Activated T-cell treated with anti-CD3 and anti-CD28 coated beads for 48 hours (primary cell): Measurements from ENCODE around the gene CD28.
"Not testable (repeated sequence)": the region's sequence is repeated elsewhere in the genome, so short reads cannot be mapped to it uniquely, and the experiment has no call there.

Experiments used
- DNase-seq: peaks from one replicate; pipeline ENCODE4 v3.0.0-alpha.2; 2020; ENCODE audit warnings: low read depth

Gene CD28

DNA sequence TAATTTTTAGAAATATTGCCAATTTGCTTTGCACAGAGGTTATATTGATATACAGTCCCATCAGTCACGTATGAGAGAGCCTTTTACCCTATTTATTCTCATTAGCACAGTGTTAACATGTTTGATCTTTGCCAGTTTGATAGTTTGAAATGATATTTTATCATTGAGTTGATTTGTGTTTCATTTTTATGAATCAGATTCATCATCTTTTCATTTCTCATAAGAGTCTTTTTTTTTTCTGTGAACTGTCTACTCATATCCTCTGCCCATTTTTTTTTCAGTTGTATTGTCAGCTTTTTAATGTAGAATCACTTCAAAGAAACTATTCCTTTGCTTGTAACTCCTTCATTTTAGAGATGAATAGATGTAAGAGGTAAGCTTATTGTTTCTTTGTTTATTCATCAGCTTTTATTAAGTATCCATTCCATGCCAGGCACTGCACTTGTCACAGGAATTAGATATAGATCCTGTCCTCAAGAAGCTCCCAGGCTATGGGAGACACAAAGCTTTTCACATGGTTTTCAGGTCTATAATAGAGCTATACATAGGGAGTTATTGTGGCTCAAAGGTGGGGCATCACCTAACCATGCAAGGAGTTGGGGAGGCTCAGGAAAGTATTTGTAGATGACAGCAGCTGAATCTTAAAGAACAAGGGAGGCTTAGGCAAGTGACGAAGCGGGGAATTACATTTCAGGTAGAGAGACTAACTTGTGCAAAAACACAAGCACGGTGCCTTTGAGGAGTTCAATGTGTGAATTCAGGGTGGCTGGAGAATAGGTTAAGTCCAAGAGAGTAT is 42.1 kb downstream of the CD28 start:
- DNase-seq, result no peak

DNA sequence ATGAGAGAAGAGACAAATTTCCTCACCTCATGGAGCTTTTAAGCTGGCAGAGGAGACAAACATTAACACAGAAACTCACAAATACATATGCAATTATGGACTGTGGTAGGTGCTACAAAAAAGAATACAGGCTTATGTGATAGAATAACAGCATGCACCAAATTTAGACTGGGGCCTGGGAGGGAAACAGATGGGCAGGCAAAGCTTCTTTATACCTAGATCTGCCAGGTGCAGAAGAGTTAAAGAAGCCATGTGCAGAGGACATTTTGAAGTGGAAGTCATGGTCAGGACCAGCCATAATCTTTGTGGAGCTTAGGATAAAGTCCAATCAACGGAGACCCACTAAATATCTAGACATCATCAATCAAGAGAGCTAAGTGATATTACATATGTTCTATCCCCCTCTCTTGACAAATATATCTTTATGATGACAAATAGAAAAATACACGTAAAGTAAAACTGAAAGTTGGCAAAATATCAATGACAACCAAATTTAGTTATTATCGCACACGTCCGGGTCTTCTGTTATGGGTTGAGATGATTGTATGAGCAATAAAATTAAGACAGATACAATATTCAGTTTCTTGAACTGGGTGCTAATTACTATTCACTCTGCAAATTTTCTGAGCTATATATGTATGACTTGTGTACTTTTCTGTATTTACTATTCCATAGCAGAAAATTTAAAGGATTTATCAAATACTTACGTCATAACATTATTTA is 44.1 kb downstream of the CD28 start:
- no peak for DNase-seq

DNA sequence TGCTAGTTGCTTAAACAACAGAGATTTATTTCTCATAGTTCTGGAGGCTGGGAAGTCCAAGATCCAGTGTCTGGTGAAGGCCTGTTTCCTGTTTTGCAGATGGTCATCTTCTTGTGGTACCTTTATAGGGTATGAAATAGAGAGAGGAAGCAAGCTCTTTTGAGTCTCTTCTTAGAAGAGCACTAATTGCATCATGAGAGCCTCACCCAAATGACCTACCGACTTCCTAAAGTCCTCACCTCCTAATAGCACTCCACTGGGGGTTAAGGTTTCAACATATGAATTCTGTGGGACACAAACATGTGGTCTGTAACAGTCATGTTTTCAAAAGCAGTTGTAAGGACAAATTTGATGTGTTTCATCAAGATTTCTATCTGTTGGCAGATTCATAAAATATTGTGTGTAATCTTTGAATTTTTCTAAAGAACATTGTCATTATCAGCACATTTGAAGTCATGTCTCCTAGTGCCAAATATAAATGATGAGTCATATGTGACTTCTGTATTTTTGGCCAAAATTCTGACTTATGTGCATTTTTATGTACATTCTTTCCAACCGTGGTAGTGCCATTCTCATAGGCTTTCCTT is 45.3 kb downstream of the CD28 start:
- DNase-seq, result no peak

DNA sequence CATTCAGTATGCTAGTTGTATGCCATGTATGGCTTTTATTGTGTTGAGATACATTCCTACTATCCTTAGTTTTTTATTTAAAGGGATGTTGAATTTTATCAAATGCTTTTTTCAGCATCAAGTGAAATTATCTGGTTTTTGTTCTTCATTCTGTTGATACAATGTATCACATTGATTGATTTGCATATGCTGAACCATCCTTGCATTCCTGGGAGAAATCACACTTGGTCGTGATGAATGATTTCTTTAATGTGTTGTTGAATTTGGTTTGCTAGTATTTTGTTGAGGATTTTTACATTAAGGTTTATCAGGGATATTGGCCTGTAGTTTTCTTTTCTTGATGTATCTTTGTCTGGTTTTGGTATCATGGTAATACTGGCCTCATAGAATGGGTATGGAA is 49.7 kb downstream of the CD28 start:
- no peak for DNase-seq

DNA sequence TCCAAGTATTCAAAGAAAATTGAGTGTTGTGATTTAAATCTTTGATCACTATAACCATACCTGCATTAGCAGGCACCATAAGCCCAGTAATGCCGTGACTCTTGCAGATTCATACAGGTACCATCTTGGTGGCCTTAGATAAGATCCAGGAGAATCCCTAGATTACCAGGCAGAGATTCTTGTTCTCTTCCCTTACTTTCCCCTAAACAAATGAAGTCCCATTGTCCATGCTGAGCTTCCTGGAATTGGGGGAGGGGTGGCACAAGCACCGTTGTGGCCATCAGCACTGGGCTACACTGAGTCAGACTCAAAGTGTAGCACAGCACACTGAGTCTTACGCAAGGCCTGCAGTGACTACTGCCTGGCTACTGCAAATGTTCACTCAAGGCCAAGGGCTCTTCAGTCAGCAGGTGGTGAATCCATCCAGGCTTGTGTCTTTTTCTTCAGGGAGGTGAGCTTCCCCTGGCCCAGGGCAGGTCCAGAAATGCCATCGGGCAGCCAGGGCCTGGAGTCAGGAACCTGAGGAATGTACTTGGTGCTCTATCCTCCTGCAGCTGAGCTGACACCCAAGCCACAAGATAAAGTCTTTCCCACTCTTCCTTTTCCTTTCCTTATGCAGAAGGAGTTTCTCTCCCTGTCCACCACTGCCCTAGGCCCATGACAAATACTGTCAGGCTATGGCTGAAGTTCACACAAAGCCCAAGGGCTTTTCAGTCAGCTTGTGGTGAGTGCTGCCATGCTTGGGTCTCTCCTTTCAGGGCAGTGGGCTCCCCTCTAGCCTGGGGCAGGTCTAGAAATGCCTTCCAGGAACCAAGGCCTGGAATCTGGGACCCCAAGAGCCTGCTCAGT is 52.6 kb downstream of the CD28 start:
- DNase-seq, result no peak

DNA sequence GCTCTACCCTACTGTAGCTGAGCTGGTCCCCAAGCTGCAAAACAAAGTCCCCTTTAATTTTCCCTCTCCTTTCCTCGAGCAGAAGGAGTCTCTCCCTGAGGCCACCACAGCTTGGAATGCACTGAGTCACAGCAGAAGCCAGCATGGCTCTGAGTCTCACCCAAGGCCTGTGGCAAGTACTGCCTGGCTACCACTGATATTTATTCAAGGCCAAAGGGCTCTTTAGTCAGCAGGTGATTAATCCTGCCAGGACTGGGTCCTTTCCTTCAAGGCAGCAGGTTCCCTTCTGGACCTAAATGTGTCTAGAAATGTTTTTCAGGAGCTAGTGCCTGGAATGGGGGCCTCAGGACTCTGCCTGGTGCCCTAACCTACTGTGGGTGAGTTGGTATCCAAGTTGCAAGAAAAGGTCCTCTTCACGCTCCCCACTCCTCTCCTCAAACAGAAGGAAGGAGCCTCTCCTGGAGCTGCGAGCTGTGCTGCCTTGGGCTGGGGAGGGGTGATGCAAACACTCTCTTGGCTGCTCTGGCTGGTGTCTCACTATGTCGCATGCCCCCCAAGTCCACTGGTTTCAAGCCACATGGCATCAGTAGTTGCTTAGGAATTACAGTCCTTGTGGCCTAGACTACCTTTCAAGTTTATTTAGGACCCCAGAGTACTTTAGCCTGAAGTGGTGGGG is 53.4 kb downstream of the CD28 start:
- no peak for DNase-seq

DNA sequence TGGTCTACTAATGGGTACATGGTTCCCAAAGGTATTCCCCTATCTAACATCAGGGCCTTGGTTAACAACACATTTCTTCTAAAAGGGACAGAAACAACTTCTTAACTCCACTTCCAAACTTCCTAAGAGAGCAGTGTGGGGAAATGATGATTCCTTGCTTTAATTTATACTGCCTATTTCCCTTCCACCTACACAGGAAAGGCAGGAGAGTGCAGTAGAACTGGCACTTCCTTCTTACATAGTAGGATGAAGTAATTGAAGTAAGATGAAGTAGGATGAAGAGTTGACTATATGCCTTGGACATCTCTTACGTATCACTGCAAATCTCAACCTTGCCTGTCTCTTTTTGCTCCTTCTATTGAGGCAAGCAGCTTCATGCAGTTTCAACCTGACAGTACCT is 54.7 kb downstream of the CD28 start:
- DNase-seq, result no peak

DNA sequence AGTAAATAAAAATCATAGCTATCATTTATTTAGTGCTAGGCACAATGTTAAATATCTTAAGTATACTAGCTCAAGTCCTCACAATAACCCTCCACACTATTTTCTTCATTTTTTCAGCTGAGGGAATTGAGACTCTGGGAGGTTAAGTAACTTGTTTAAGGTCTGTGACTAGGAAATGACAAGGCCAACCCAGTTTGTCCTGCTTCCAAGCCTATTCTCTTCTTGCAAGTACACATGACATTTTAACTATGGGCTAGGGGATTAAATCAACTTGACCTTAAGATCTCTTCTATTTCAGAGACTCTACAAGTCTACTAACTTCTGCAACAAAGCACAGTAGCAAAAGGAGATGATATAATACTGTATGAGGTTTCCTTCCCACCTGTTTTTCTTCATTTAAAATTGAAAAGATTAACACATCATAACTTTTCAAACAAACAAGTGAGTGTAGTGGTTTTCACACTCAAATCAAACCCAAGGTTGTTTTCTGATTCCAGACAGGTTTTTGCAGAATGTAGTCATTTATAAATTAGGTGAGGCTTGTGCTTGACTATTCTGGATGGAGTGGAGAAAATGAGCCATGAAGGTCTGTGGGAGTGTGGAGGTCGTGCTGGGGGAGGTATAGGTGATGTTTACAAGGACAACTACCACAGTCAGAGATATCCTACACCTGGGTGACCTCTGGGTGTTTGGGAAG is 57.0 kb downstream of the CD28 start:
- no peak for DNase-seq

DNA sequence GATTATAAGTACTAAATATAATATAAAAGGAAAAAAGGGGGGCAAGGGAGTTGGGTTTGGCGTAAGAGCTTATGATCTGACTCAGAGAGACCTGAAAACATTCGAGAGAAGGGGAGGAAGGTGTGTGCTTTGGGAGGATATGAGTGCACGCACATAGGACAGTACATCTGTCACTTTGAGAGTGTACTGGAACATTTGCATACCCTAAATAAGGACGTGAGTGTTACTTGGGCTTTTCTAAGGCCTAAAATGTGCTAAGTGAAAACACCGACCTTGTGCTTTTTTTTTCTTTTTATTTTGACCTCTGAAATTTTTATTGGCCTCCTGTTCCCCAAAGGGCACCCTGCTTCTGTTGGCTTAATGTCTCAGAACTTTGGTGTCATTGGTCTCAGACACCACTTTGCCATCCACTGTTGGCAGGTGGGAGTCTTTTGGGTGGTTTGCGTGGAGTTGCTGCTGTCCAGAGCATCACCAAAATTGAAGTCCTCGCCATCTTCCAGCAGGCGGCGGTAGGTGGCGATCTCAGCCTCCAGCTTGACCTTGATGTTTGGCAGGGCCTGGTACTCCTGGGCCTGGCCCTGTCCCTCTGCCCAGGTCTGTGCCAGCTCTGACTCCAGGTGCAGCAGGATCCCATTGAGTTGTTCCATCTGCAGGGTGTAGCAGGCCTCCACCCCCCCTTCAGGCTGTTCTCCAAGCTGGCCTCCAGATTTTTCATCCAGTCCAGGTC is 57.7 kb downstream of the CD28 start:
- no peak for DNase-seq

DNA sequence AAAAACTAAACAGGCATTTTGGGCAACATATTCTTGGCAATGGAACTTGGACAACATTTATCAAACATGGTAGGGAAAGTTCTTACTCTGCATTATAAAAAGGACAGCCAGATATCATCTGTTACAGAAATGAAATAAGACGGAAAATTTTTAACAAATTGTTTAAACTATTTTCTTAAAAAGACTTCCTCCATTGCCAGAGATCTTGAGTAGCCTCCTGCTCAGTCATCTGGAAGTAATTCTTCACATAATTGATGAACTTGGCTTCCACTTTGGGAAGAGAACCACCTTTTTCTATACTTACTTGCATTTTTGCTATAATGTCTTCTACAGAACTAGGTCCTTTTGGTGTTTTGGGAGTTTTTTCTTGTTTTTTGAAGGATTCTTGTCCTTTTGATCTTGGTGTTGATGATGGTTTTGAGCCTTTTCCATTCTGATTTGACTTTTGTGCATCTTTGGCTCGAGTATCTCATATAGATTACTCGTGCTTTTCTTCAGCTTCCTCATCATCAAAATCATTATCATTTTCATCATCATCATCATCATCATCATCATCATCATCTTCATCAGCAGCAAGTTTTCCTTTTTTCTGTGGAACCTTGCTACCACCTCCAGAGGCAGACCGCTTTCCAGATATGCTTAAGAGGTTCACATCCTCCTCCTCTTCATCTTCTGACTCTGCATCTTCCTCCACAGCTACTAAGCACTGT is 66.2 kb downstream of the CD28 start:
- no peak for DNase-seq

DNA sequence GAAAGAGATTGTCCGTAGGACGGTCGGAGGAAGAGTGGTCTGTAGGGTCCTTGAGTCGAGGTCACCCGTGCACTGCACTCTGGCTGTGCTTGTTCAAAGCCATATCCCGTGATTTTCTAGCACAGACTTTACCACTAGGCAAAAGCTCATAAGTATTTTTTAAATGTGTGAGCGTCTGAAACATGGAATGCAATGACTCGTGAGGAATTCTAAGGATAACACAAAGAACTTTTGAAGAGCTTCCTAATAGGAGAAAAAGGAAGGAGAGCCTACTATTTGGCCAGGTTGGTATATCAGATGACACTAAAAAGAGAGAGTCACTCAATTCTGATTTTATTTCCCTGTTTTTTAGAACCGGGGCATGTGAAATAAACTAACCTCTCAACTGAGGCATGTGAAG is 68.3 kb downstream of the CD28 start:
- DNase-seq, result no peak

DNA sequence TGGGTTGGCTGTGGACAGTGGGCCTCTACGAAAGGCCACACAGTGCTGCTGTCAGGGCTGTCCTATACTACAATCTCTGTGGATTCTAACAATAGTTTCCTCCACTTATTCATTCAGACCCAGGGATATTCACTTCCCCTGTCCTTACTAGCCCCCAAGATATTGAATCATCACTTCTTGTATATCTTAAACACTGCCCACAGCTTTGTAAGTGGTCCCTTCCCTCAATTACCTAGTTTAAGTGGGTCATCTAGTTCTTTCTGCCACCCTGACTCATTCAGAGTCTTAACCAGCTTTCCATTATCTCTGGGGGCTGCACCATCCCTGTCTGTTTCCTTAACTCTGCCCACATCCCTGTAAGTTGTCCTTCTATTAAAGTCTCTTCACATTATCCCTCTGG is 69.2 kb downstream of the CD28 start:
- no peak for DNase-seq

DNA sequence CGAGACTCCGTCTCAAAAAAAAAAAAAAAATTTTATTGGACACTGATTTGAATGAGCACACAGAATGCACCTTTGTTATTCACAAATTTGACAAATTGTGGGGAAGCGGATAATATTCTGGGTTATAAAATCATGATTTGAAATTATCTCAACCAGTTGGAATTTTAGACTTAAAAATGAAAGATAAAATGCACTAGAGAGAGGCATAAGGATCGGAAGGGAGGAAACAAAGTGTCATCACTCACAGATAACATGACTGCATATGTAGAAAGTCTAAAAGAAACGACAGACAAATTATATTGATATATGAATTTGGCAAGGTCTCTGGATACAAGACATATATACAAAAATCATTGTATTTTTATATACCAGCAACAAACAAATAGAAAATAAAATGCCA is 70.6 kb downstream of the CD28 start:
- DNase-seq, result no peak

DNA sequence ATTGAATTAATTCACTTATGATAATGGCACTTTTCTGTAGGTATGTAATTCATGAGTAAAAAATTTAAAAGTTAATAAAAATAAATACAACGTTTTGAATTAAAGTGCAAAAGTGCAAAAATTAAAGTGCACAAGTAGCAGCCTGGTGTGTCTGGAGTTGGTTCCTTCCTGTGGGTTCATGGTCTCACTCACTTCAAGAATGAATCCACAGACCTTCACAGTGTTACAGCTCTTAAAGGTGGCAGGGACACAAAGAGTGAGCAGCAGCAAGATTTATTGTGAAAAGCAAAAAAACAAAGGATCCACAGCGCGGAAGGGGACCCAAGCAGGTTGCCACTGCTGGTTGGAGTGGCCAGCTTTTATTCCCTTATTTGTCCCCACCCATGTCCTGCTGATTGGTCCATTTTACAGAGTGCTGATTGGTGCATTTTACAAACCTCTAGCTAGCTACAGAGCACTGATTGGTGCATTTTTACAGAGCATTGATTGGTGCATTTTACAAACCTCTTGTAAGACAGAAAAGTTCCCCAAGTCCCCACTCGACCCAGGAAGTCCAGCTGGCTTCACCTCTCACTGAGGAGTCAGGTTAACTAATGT is 73.1 kb downstream of the CD28 start:
- DNase-seq, result not testable (repeated sequence)

DNA sequence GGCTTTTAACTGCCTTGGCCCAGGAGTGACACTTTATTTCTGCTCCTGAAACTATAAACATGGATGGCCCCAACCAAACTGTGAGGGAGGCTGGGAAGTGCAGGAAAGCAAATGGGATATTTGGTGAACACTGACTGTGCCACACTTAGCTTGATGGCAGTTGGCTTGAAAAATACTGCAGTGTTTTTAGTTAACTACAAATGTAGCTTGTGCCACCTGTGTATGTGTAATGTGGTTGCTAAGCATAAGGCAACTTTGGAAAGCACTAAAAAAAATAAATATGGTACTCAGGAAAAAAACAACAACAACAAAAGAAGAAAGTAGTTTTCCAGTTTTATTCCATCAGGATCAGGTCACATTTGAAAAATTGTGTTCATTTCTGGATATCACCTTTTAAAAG is 73.8 kb downstream of the CD28 start:
- no peak for DNase-seq

DNA sequence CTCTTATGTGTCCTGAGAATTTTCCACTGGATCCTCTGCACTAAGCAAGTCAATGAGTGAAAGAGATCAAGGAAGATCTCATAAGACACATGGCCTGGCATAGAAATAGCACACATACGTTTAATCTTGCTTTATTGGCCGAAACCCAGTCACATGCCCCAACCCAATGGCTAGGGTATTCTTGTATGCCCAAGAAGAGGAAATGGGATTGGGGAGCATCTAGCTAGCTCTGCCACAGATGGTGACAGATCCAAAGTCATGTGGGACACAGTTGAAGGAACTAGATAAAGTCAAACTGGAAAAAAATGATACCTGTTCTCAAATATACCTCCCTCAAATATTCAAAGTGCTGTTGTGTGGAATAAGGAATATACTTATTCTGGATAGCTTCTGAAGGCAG is 74.7 kb downstream of the CD28 start:
- DNase-seq, result no peak

DNA sequence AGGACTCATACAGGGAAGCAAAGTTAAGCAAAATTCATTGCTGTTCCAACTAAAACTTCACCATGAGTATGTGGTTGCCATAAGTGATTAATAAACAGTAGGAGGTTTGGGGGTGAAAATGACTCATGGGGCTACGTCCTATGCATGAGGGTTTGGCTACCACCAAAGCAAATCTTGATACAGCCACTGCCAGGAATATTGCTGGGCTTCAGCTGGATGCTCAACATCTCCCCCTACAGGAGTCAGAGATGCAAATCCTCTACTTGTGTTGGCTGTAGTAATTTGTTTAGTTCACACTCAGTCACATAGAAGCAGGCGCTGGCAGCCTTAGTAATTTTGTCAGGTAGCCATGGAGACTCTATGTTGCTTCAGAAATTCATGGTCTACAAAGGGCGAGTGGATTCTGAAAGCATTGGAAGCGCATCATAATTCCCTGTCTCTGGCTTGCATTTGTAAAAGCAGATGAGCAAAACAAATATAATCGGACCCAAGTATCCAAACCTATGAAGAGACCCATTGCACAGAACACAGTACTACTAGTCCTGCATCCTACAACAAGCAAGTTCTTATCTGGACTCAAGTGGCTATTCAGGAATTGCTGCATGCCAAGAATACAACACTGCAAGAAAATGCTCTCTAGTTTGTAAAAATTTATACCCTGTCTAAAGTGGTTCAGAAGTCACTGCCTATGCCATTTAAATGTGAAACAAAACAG is 76.0 kb downstream of the CD28 start:
- DNase-seq, result peak; percentile 58

DNA sequence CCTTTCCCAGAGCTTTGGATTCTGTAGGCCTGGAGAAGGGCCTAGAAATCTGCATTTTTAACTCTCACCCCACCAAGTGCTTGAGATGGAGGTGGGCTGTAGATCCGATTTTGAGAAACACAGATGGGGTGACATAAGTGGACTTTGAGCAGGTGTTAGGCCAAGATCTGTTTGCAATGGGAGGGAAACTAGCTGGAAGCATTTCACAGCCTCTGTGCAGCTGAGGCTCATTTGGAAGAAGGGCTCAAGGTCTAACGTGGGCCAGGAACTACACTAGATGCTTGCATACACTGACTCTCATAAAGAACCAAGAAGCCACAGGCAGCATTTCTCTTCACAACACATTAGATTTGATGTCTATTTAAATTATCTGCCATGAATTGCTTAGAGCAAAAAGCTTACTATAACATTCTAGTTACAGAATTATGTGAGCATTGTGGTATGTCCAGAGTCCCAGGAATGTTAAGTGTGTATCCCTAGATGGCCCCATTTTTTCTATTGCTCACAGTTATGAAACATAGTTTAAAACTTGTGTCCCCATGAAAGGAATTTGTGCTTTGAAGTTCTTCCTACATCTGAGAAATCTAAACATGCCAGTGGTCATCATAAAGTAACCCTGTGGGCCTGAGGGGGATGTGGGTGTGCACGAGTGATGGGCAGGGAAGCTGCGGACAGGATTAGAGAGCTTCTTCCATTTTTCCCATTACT is 77.2 kb downstream of the CD28 start:
- DNase-seq, result no peak
